GM23338 (cell line): Measurements from ENCODE around the gene TRAK1. TPM values are rescaled to one million over a fixed set of nuclear protein-coding genes. Genes with fewer than 3 reads are reported as not detected.

Experiments used
- ATAC-seq: fragments of 200-7000 bp; cut with Tn5 transposase; 3 replicates; pipeline ENCODE4 v1.9.1; 2020
- DNase-seq: peaks from one replicate; pipeline ENCODE4 v3.0.0-alpha.2; 2015; ENCODE audit warnings: low spot score
- H2AFZ ChIP-seq: fragments of 200-600 bp; sonication (generic); 2 replicates; pipeline ENCODE4 v1.8.0; 2016; ENCODE audit warnings: antibody characterized with exemption, mild to moderate bottlenecking, moderate library complexity
- H3F3A ChIP-seq: fragments of 200-600 bp; sonication (generic); replicated peaks from 2 replicates; pipeline ENCODE4 v1.8.0; 2017; ENCODE audit warnings: antibody characterized with exemption, mixed run types, low read depth
- H3K27ac ChIP-seq: fragments of 200-600 bp; sonication (generic); 2 replicates; pipeline ENCODE4 v1.6.1; 2016; ENCODE audit warnings: low read depth
- H3K27me3 ChIP-seq: fragments of 200-600 bp; sonication (generic); 2 replicates; pipeline ENCODE4 v1.8.0; 2016; ENCODE audit warnings: mild to moderate bottlenecking, mixed run types, moderate library complexity; ENCODE audit not compliant: insufficient read depth
- H3K36me3 ChIP-seq: fragments of 200-600 bp; sonication (generic); 2 replicates; pipeline ENCODE4 v1.8.0; 2016; ENCODE audit warnings: mild to moderate bottlenecking; ENCODE audit not compliant: insufficient read depth
- H3K4me1 ChIP-seq: fragments of 200-600 bp; sonication (generic); 2 replicates; pipeline ENCODE4 v1.8.0; 2016; ENCODE audit warnings: mild to moderate bottlenecking, moderate library complexity; ENCODE audit not compliant: insufficient read depth
- H3K4me2 ChIP-seq: fragments of 200-600 bp; sonication (generic); 2 replicates; pipeline ENCODE4 v1.7.1; 2017; ENCODE audit warnings: mixed run types
- H3K4me3 ChIP-seq: fragments of 200-600 bp; sonication (generic); 2 replicates; pipeline ENCODE4 v1.6.1; 2016; ENCODE audit warnings: mixed run types
- H3K79me2 ChIP-seq: fragments of 200-600 bp; sonication (generic); replicated peaks from 2 replicates; pipeline ENCODE4 v1.8.0; 2017; ENCODE audit warnings: mild to moderate bottlenecking; ENCODE audit not compliant: insufficient read depth
- H3K9me2 ChIP-seq: fragments of 200-600 bp; sonication (generic); 2 replicates; pipeline ENCODE4 v1.8.0; 2017; ENCODE audit not compliant: insufficient read depth
- H4K20me1 ChIP-seq: fragments of 200-600 bp; sonication (generic); replicated peaks from 2 replicates; pipeline ENCODE4 v1.8.0; 2017; ENCODE audit warnings: mild to moderate bottlenecking; ENCODE audit not compliant: insufficient read depth
- H3K27ac Mint-ChIP-seq: 2 replicates; pipeline ENCODE4 v1.8.0; 2020; ENCODE audit warnings: inconsistent platforms, mild to moderate bottlenecking, moderate library complexity, mixed read lengths
- H3K27me3 Mint-ChIP-seq: 3 replicates; pipeline ENCODE4 v1.8.0; 2022; ENCODE audit warnings: low read depth, mild to moderate bottlenecking, moderate library complexity, mixed read lengths, inconsistent platforms; ENCODE audit not compliant: insufficient read depth, poor library complexity
- H3K36me3 Mint-ChIP-seq: 3 replicates; pipeline ENCODE4 v1.8.0; 2021; ENCODE audit warnings: low read depth, mild to moderate bottlenecking, inconsistent platforms, moderate library complexity, mixed read lengths
- H3K4me1 Mint-ChIP-seq: 3 replicates; pipeline ENCODE4 v1.8.0; 2020; ENCODE audit warnings: mild to moderate bottlenecking, inconsistent platforms, mixed read lengths
- H3K4me3 Mint-ChIP-seq: 3 replicates; pipeline ENCODE4 v1.8.0; 2021; ENCODE audit warnings: moderate library complexity, mild to moderate bottlenecking, inconsistent platforms, mixed read lengths
- H3K9me3 Mint-ChIP-seq: 3 replicates; pipeline ENCODE4 v1.8.0; 2020; ENCODE audit warnings: moderate library complexity, mild to moderate bottlenecking, inconsistent platforms, mixed read lengths
- CREB1 ChIP-seq: fragments of 250-450 bp; sonication (Bioruptor Pico); IDR thresholded peaks from 2 replicates; pipeline ENCODE4 v1.5.0; 2020; ENCODE audit warnings: low read depth, mild to moderate bottlenecking, moderate library complexity
- CTCF ChIP-seq, 2 experiments: fragments of 200-600 bp in 1 of 2; sonication (generic) in 1 of 2; conservative IDR thresholded peaks; 2 replicates each; pipeline versions ENCODE4 v1.5.1 to v1.6.1; 2016 to 2017; ENCODE audit warnings: antibody characterized with exemption in 2 of 2, low read depth in 2 of 2, mild to moderate bottlenecking in 2 of 2, moderate library complexity in 1 of 2
- EZH2 ChIP-seq: fragments of 200-600 bp; sonication (generic); IDR thresholded peaks from one replicate; pipeline ENCODE4 v1.8.0; 2017; ENCODE audit warnings: antibody characterized with exemption, mild to moderate bottlenecking, low read depth; ENCODE audit not compliant: unreplicated experiment
- EZH2phosphoT487 ChIP-seq: fragments of 200-600 bp; sonication (generic); IDR thresholded peaks from one replicate; pipeline ENCODE4 v1.8.1; 2018; ENCODE audit warnings: antibody characterized with exemption; ENCODE audit not compliant: unreplicated experiment
- JUNB ChIP-seq: IDR thresholded peaks from one replicate; pipeline ENCODE4 v1.6.1; 2016; ENCODE audit warnings: antibody characterized with exemption; ENCODE audit not compliant: unreplicated experiment
- STAT1 ChIP-seq: IDR thresholded peaks from one replicate; pipeline ENCODE4 v1.6.1; 2016; ENCODE audit warnings: antibody characterized with exemption; ENCODE audit not compliant: unreplicated experiment
- ZNF114 ChIP-seq: fragments of 250-450 bp; sonication (Bioruptor Pico); IDR thresholded peaks from 2 replicates; pipeline ENCODE4 v1.5.0; 2020; ENCODE audit warnings: mild to moderate bottlenecking, moderate library complexity
- ZNF331 ChIP-seq: fragments of 250-450 bp; sonication (Bioruptor Pico); IDR thresholded peaks from 2 replicates; pipeline ENCODE4 v1.5.0; 2020; ENCODE audit warnings: low read depth, mild to moderate bottlenecking, moderate library complexity
- polyA plus RNA-seq: library from polyadenylated mRNA; unstranded; fragments of >200 nt; fragmentation: Nextera tagmentation; extraction: Ambion mirVana; gene quantifications from 2 replicates; pipeline ENCODE4 v1.2.1, GENCODE V29; 2016
- total RNA-seq: library from RNA; depleted of rRNA; stranded (reverse); fragments of >200 nt; shearing (Covaris generic); gene quantifications from 2 replicates; pipeline ENCODE4 v1.2.3, GENCODE V29; 2014
- TF ChIP-seq, protein P1 (sequence below): IDR thresholded peaks from 2 replicates; pipeline ENCODE4 v1.6.1; 2016; ENCODE audit warnings: antibody characterized with exemption
- TF ChIP-seq, protein P2 (sequence below): IDR thresholded peaks from one replicate; pipeline ENCODE4 v1.6.1; 2018; ENCODE audit warnings: antibody characterized with exemption; ENCODE audit not compliant: unreplicated experiment

Gene TRAK1
- total and polyA plus RNA-seq, 2 experiments from 2014 or later = 13.4 to 47.4 TPM

DNA sequence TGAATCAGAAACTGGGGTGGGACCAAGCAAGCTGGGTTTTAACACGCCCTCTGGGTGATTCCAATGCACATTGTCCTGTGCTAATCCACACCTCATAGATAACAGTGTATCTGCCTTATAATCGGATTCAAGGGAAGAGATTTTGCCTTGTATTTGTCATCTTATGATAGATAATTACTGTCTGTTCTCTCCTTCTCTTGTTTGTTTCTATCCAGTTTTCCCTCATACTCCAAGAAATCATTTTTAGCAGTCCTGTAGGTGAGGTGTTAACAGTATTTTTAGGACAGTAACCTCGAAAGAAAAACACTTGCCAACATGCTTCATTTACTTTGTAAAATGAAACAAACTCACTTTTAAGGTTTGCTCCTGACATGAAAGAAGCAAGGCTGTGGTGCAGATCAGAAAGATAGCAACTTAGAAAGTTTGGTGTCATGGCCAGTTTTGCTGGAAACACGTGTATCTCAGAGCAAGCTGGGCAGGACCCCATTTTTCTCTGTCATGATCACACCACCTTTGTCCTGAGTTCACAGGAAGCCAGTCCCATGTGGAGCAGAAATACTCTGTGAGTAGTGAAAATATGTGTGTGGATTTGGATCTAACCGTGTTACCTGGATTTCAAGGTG lies 72.6 kb downstream of the TRAK1 start:
- Histone ChIP-seq H3K79me2 (peaks cover 75% of the 10 kb centered on the region), H3K36me3 (no peaks in the 10 kb centered on the region), H3K4me3 (no peak overlapping the region), H4K20me1 (peaks cover 6% of the 10 kb centered on the region; the same call in 1 of the 2 replicates), H3K4me1 (peaks cover 27% of the 10 kb centered on the region), H3K27ac (no peak overlapping the region), H3K27me3 (no peaks in the 10 kb centered on the region), H3K9me2 (no peaks in the 10 kb centered on the region), H3F3A (no peaks in the 10 kb centered on the region), H2AFZ (no peak overlapping the region), H3K4me2 (no peak overlapping the region)
- TF ChIP-seq ZNF114 (no peak), CREB1 (no peak), EZH2phosphoT487 (no peak), CTCF (conservative IDR thresholded peaks at IDR 0.05; ENCODE audit: low read depth in 2 of 2) (no peak)
- TF ChIP-seq, protein P1, sequence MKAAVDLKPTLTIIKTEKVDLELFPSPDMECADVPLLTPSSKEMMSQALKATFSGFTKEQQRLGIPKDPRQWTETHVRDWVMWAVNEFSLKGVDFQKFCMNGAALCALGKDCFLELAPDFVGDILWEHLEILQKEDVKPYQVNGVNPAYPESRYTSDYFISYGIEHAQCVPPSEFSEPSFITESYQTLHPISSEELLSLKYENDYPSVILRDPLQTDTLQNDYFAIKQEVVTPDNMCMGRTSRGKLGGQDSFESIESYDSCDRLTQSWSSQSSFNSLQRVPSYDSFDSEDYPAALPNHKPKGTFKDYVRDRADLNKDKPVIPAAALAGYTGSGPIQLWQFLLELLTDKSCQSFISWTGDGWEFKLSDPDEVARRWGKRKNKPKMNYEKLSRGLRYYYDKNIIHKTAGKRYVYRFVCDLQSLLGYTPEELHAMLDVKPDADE = no peak
- no peaks in the 10 kb centered on the region for H3K27me3 Mint-ChIP-seq
- peaks cover 33% of the 10 kb centered on the region for H3K4me1 Mint-ChIP-seq
- ATAC-seq (no peak), DNase-seq (no peak)
- no peak overlapping the region for H3K4me3 Mint-ChIP-seq
- H3K36me3 Mint-ChIP-seq = no peaks in the 10 kb centered on the region
- H3K9me3 Mint-ChIP-seq = no peaks in the 10 kb centered on the region
- H3K27ac Mint-ChIP-seq = no peak overlapping the region; the same call in 1 of the 2 replicates

- H3K36me3 Mint-ChIP-seq = no peaks in the 10 kb centered on the region
- Histone ChIP-seq H3K79me2 (peaks cover 85% of the 10 kb centered on the region), H3K9me2 (no peaks in the 10 kb centered on the region), H3F3A (no peaks in the 10 kb centered on the region), H3K4me3 (no peak overlapping the region), H3K27ac (no peak overlapping the region), H3K4me1 (peaks cover 21% of the 10 kb centered on the region), H2AFZ (no peak overlapping the region), H3K36me3 (no peaks in the 10 kb centered on the region), H4K20me1 (peaks cover 6% of the 10 kb centered on the region; the same call in 1 of the 2 replicates), H3K27me3 (no peaks in the 10 kb centered on the region), H3K4me2 (no peak overlapping the region)
- H3K27me3 Mint-ChIP-seq = no peaks in the 10 kb centered on the region
- H3K9me3 Mint-ChIP-seq = no peaks in the 10 kb centered on the region
- ATAC-seq (no peak), DNase-seq (no peak)
- TF ChIP-seq, protein P2, sequence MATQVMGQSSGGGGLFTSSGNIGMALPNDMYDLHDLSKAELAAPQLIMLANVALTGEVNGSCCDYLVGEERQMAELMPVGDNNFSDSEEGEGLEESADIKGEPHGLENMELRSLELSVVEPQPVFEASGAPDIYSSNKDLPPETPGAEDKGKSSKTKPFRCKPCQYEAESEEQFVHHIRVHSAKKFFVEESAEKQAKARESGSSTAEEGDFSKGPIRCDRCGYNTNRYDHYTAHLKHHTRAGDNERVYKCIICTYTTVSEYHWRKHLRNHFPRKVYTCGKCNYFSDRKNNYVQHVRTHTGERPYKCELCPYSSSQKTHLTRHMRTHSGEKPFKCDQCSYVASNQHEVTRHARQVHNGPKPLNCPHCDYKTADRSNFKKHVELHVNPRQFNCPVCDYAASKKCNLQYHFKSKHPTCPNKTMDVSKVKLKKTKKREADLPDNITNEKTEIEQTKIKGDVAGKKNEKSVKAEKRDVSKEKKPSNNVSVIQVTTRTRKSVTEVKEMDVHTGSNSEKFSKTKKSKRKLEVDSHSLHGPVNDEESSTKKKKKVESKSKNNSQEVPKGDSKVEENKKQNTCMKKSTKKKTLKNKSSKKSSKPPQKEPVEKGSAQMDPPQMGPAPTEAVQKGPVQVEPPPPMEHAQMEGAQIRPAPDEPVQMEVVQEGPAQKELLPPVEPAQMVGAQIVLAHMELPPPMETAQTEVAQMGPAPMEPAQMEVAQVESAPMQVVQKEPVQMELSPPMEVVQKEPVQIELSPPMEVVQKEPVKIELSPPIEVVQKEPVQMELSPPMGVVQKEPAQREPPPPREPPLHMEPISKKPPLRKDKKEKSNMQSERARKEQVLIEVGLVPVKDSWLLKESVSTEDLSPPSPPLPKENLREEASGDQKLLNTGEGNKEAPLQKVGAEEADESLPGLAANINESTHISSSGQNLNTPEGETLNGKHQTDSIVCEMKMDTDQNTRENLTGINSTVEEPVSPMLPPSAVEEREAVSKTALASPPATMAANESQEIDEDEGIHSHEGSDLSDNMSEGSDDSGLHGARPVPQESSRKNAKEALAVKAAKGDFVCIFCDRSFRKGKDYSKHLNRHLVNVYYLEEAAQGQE = no peak
- TF ChIP-seq STAT1 (no peak), ZNF331 (CRISPR knock-in tag) (no peak), JUNB (no peak), ZNF114 (no peak), EZH2 (no peak)
- H3K4me1 Mint-ChIP-seq = peaks cover 24% of the 10 kb centered on the region
- H3K4me3 Mint-ChIP-seq = no peak overlapping the region
- peak overlapping the region; percentile 59; the same call in 1 of the 2 replicates for H3K27ac Mint-ChIP-seq
Measured at GRCh38 chr3:42164656-42165055, 73.5 kb downstream of the TRAK1 start.
